ENCODE data around the gene GUCY2D.
"Not testable (repeated sequence)": the region's sequence is repeated elsewhere in the genome, so short reads cannot be mapped to it uniquely, and the experiment has no call there.

Gene GUCY2D

GRCh38 chr17:8001976-8002720 is at the start of gene GUCY2D:
Gene GUCY2D (plus strand): TSS chr17:8002615. CDS start chr17:8003048, 433 bp downstream.
- no peak for TF ChIP-seq CTCF (IDR thresholded peaks at IDR 0.05; ENCODE audit: unreplicated experiment in 3 of 3)
- Mint-ChIP-seq H3K27ac (no peak within 1 kb of the TSS), H3K27me3 (ENCODE audit: low read depth) (peaks cover 61% of the 10 kb centered on the region), H3K4me3 (peak within 1 kb of the TSS; percentile 0 to 56 (median 11)), H3K4me1 (peaks cover 10% of the 10 kb centered on the region), H3K9me3 (peaks cover 7% of the 10 kb centered on the region), H3K36me3 (ENCODE audit: low read depth) (no peaks in the 10 kb centered on the region)

- not testable (repeated sequence) for H3K27me3 Mint-ChIP-seq (ENCODE audit: low read depth); H3K4me1 Mint-ChIP-seq; H3K27ac Mint-ChIP-seq; H3K4me3 Mint-ChIP-seq; H3K9me3 Mint-ChIP-seq
- peaks cover 27% of the 10 kb centered on the region for H3K36me3 Mint-ChIP-seq (ENCODE audit: low read depth)
These were observed 49.1 kb upstream of the GUCY2D start for GRCh38 chr17:7953266-7953665.

- no peak overlapping the region for H3K4me3 Mint-ChIP-seq
- no peak for TF ChIP-seq CTCF (IDR thresholded peaks at IDR 0.05; ENCODE audit: unreplicated experiment in 3 of 3)
- H3K36me3 Mint-ChIP-seq (ENCODE audit: low read depth): peaks cover 3% of the 10 kb centered on the region
- peak overlapping the region; percentile 62 to 76 (median 65) for H3K27ac Mint-ChIP-seq
- peaks cover 9% of the 10 kb centered on the region for H3K4me1 Mint-ChIP-seq
- H3K27me3 Mint-ChIP-seq (ENCODE audit: low read depth): no peaks in the 10 kb centered on the region
- H3K9me3 Mint-ChIP-seq: no peaks in the 10 kb centered on the region
These were observed 46.8 kb upstream of the GUCY2D start for GRCh38 chr17:7955414-7956227.

GRCh38 chr17:7956228-7956965 is 46.0 kb upstream of the GUCY2D start:
- H3K4me1 Mint-ChIP-seq: peaks cover 9% of the 10 kb centered on the region
- H3K27me3 Mint-ChIP-seq (ENCODE audit: low read depth): no peaks in the 10 kb centered on the region
- H3K9me3 Mint-ChIP-seq: no peaks in the 10 kb centered on the region
- H3K27ac Mint-ChIP-seq: peak overlapping the region; percentile 62 to 76 (median 65)
- H3K4me3 Mint-ChIP-seq: no peak overlapping the region
- TF ChIP-seq CTCF (IDR thresholded peaks at IDR 0.05; ENCODE audit: unreplicated experiment in 3 of 3): no peak
- peaks cover 2% of the 10 kb centered on the region for H3K36me3 Mint-ChIP-seq (ENCODE audit: low read depth)

GRCh38 chr17:7959503-7960253 is 42.7 kb upstream of the GUCY2D start:
- no peak for TF ChIP-seq CTCF (IDR thresholded peaks at IDR 0.05; ENCODE audit: unreplicated experiment in 3 of 3)
- H3K36me3 Mint-ChIP-seq (ENCODE audit: low read depth): no peaks in the 10 kb centered on the region
- peaks cover 9% of the 10 kb centered on the region for H3K4me1 Mint-ChIP-seq
- no peaks in the 10 kb centered on the region for H3K9me3 Mint-ChIP-seq
- no peaks in the 10 kb centered on the region for H3K27me3 Mint-ChIP-seq (ENCODE audit: low read depth)
- H3K27ac Mint-ChIP-seq: no peak overlapping the region
- no peak overlapping the region for H3K4me3 Mint-ChIP-seq

Measured in nephron (organoid).